ENCODE data around the gene TENM3.

Gene TENM3

GRCh38 chr4:182276210-182277109 lies 33.3 kb downstream of the TENM3 start:
- no peak for DNase-seq (ENCODE audit: extremely low read depth, low read depth)
- H3K4me3 ChIP-seq (replicated peaks; ENCODE audit: low read depth, low read length) = no peak overlapping the region
- no peak for TF ChIP-seq CTCF (IDR thresholded peaks at IDR 0.05; ENCODE audit: low read depth, low read length, missing control alignments)

DNA sequence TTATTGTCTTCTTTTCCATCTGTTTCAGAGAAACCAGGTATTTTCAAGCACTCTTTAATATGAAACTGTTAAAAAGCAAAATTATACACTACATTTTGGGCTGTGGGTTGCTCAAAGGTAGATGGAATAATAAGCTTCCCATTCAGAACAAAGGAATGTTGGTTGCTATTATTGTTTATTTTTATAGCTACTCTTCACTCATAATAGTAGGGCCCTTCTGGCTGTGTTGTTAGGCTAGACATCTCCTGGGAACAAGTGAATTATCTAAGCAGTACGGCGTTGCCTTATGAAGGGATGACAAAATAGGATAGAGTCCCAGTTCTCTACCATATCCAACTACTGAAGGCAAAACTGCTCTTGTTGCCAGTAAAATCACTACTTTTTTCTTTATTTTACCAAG lies 34.2 kb downstream of the TENM3 start:
- no peak for TF ChIP-seq CTCF (IDR thresholded peaks at IDR 0.05; ENCODE audit: low read depth, low read length, missing control alignments)
- DNase-seq (ENCODE audit: extremely low read depth, low read depth) = no peak
- H3K4me3 ChIP-seq (replicated peaks; ENCODE audit: low read depth, low read length) = no peak overlapping the region

DNA sequence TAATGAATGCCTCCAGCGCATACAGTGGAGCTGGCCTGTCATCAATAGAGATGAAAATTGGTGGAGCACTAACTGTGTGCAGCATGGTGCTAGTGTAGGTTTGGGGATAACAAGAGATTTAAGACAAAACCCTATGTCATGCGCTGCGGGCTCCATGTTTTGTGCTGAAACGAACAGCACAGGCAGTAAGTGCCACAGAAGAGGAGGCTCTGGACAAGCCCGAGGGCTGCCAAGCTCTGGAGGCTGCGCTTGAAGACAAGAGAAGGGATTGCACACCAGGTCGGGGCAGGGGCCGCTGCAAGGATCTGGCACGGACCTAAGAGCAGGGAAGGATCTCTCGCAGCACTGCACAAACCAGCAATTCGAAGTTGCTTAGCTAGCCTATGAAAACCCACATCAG lies 35.5 kb downstream of the TENM3 start:
- TF ChIP-seq CTCF (IDR thresholded peaks at IDR 0.05; ENCODE audit: low read depth, low read length, missing control alignments) = no peak
- no peak overlapping the region for H3K4me3 ChIP-seq (replicated peaks; ENCODE audit: low read depth, low read length)
- no peak for DNase-seq (ENCODE audit: extremely low read depth, low read depth)

- no peak for TF ChIP-seq CTCF (IDR thresholded peaks at IDR 0.05; ENCODE audit: low read depth, low read length, missing control alignments)
- H3K4me3 ChIP-seq (replicated peaks; ENCODE audit: low read depth, low read length) = no peak overlapping the region
- no peak for DNase-seq (ENCODE audit: extremely low read depth, low read depth)
Measured at GRCh38 chr4:182280436-182281111, 37.4 kb downstream of the TENM3 start.

- no peak overlapping the region for H3K4me3 ChIP-seq (replicated peaks; ENCODE audit: low read depth, low read length)
- TF ChIP-seq CTCF (IDR thresholded peaks at IDR 0.05; ENCODE audit: low read depth, low read length, missing control alignments) = no peak
- DNase-seq (ENCODE audit: extremely low read depth, low read depth) = no peak
Measured at GRCh38 chr4:182286035-182286434, 42.8 kb downstream of the TENM3 start.

DNA sequence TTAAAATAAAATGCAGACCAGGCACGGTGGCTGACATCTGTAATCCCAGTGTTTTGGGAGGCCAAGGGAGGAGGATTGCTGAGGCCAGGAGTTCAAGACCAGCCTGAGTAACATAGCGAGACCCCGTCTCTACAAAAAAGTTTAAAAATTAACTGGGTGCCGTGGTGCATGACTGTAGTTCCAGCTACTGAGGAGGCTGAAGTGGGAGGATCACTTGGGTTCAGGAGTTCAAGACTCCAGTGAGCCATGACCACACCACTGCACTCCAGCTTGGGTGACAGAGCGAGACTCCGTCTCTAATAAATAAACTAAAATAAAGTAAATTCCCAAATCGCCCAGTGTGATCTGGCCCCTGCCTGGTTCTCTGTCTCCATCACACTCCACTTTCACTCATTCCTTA lies 43.7 kb downstream of the TENM3 start:
- DNase-seq (ENCODE audit: extremely low read depth, low read depth) = no peak
- no peak for TF ChIP-seq CTCF (IDR thresholded peaks at IDR 0.05; ENCODE audit: low read depth, low read length, missing control alignments)
- H3K4me3 ChIP-seq (replicated peaks; ENCODE audit: low read depth, low read length) = no peak overlapping the region

Data from HFF-Myc (cell line).